GM06990 (cell line): ENCODE data around the gene MS4A10.

Experiments
- DNase-seq: peaks from one replicate; pipeline ENCODE4 v3.0.0-alpha.2; 2011; ENCODE audit not compliant: insufficient read length; ENCODE audit errors: extremely low read depth
- H3K27me3 ChIP-seq: replicated peaks from 2 replicates; pipeline ENCODE4 v1.6.0; 2011; ENCODE audit warnings: low read length; ENCODE audit not compliant: control insufficient read depth, insufficient read depth
- H3K36me3 ChIP-seq: 2 replicates; pipeline ENCODE4 v1.5.1; 2011; ENCODE audit warnings: low read length; ENCODE audit not compliant: control insufficient read depth, insufficient read depth
- H3K4me3 ChIP-seq: replicated peaks from 2 replicates; pipeline ENCODE4 v1.5.1; 2011; ENCODE audit warnings: low read depth, mild to moderate bottlenecking, control low read depth, low read length
- CTCF ChIP-seq: IDR thresholded peaks from 2 replicates; pipeline ENCODE4 v1.5.1; 2011; ENCODE audit warnings: low read length, control low read depth, mild to moderate bottlenecking, inconsistent platforms; ENCODE audit not compliant: insufficient read depth, poor library complexity, severe bottlenecking

MS4A10 gene

GRCh38 chr11:60835534-60835846 is 50.4 kb downstream of the MS4A10 start:
- no peak overlapping the region for H3K4me3 ChIP-seq
- no peak for DNase-seq

DNA sequence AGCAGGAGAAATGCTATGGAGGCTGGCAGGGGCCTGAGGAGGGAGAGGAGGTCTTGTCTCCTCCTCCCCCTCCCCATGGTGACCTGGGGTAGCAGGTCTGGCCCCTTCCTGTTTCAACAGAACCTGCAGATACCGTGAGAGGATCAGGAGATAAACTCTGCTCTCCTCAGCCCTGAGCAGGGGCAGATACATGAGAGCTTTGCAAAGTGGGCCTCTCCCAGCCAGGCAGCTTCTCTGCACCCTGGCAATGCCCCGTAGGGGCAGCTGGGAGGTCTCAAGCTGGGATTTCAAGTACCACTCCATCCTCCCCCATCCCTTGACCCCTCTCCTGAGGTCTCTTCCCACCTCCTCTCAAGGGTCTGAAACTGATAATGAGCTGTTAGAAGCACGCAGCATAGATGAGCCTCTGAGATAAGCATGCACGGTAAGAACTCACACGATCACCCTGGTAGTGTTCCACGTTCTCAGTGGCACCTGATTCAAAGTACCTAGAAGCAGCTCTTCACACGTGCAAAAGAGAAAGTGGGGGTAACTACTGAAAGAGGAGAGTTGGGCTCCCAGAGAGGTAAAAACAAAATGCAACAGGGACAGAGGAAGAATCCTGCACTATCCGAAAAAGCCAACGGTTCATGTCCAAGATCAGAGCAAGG is 51.9 kb downstream of the MS4A10 start:
- Histone ChIP-seq H3K27me3 (no peaks in the 10 kb centered on the region), H3K4me3 (no peak overlapping the region), H3K36me3 (no peaks in the 10 kb centered on the region)
- DNase-seq: no peak
- no peak for TF ChIP-seq CTCF

More at GRCh38 chr11:60835534-60835846, 50.4 kb downstream of the MS4A10 start:
- no peaks in the 10 kb centered on the region for H3K27me3 ChIP-seq
- H3K36me3 ChIP-seq: no peaks in the 10 kb centered on the region
- TF ChIP-seq CTCF: no peak

- DNase-seq: no peak
- peak; percentile 11 for TF ChIP-seq CTCF
- no peaks in the 10 kb centered on the region for H3K36me3 ChIP-seq
- H3K27me3 ChIP-seq: no peaks in the 10 kb centered on the region
- no peak overlapping the region for H3K4me3 ChIP-seq
Observed at GRCh38 chr11:60838132-60838531, 53.0 kb downstream of the MS4A10 start.

DNA sequence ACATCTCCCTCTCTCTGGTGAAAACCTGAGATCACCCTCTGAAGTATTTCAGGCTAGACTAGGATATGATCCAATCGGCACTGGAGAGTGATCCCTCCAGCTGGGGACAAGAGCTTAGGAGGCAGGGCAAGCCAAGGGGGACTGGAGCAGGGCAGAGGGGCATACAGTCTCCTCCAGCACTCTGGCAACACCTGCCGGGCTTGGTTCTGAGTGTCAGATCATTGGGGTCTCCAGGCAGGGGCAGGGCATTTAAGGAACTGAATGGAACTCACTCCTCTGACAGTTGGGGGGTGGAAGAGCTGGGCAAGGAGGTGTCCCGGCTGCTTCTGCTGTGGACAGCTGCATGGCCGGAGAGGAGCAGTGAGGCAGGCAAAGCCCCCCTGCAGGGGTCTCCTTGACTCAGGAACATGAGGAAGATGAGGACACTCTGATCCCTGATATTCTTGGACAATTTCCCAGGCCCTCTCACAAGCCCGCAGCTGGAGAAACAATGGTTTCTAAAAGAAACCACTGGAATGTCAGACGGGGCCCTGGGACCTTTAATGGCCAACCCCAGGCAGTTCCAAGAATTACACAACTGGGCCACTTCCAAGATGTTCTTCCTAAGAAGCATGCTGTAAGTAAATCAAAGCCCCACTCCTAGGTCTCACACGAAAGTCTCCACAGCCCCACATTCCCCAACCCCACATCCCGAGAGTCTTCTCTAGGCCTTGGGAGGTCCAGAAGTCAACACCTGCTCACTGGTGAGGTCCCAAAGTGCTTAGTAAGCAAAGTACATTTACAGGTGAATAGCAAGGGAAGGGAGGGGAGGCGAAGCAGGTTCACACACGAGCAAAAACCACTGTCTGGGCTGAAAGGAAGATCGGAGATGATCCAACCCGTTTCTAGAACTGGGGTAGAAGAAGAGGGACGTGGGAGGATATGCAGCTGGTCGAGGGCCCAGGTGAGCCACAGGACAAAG is 55.6 kb downstream of the MS4A10 start:
- DNase-seq: no peak
- Histone ChIP-seq H3K4me3 (no peak overlapping the region), H3K36me3 (peaks cover 2% of the 10 kb centered on the region), H3K27me3 (no peaks in the 10 kb centered on the region)
- TF ChIP-seq CTCF: no peak

GRCh38 chr11:60841797-60842667 is 56.9 kb downstream of the MS4A10 start, which contains the start of gene CCDC86:
CCDC86 (plus strand) TSS chr11:60842113; CDS start chr11:60842125, 12 bp downstream.
- Histone ChIP-seq H3K27me3 (no peaks in the 10 kb centered on the region), H3K36me3 (peaks cover 2% of the 10 kb centered on the region), H3K4me3 (peak within 1 kb of the TSS; percentile 73)
- no peak for TF ChIP-seq CTCF
- peak; percentile 96 for DNase-seq
